Activated gamma-delta T cell treated with Interleukin-2 at 50 U/mL for 16 hours (primary cell): Measurements from ENCODE around the gene ZNF562.
A peak's percentile ranks its signal among the peaks of the same experiment; 100 is the strongest.
"Not testable (repeated sequence)": the region's sequence is repeated elsewhere in the genome, so short reads cannot be mapped to it uniquely, and the experiment has no call there.

Experiments
- DNase-seq: peaks from one replicate; pipeline ENCODE4 v3.0.0-alpha.2; 2020

ZNF562 gene

DNA sequence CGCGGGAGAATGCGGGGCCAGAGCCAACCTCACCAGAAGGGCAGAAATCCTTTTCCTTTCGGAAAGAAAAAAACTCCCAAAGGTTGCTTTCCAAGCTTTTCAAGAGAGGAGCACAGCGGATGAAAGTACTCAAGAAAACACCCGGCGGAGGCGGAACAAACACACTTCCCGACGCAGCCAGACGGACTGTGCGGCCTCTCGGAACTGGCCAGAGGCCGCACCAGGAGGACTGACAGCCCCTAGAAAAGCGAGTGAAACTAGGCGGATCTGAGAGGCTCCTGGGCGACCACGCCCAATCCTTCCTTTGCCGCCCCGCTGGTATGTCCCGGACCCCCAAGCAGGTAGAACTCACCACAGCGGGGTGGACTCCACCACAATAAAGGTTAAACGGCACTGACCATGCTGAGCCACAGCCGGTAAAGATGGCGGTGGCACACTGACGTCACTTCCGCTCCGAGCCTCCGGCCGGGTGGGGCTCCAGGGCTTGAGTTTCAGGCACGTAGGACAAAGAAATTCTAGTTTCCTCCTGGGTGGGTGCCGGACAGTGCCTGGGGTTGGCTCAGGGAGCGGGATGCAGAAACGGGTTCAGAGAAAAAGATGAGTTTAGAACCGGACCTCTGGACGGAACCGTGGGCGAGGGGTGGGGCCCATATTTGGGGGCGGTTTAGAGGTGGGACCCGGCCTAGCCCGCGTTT is at the start of gene ZNF562:
Gene ZNF562 (minus strand): TSS at position 438 of the 695 bp plus-strand sequence. CDS start 14,356 bp downstream, outside the sequence.
- DNase-seq: peak; percentile 76

DNA sequence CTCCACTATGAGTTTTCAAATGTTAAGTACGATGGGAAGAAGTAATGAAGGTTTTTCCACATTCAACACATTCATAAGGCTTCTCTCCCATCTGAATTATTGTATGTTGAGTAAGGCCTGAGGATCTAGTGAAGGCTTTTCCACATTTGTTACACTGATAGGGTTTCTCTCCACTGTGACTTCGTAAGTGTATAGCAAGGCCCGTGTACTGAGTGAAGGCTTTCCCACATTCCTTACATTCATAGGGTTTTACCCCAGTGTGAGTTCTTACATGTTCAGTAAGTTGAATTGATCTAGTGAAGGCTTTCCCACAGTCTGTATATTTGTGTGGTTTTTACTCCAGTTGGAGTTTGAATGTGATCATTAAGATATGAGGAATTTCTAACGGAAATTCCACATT is 49.3 kb upstream of the ZNF562 start:
- no peak for DNase-seq

DNA sequence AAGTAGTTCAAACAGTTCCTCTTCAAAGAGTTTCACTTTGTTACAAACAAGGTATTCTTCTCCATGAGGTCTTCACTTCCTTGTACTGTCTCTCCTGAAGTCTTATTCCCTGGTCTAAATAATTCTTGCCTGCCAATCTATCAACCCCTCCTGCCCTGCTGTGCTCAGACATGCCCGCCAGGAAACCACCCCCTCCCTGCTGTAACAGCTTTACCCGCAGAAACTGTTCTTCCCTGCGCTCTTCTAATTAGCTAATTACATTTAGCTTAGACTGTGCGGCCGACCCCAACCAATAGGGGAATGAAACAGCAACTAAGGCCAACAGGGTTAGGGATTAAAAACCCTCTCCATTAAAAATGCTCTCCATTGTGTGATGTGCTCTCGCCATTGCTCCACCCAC is 47.0 kb upstream of the ZNF562 start:
- no peak for DNase-seq

GRCh38 chr19:9720541-9720940 is 45.6 kb upstream of the ZNF562 start:
- no peak for DNase-seq

- DNase-seq: no peak
Observed at GRCh38 chr19:9711815-9712214, 36.9 kb upstream of the ZNF562 start.

DNA sequence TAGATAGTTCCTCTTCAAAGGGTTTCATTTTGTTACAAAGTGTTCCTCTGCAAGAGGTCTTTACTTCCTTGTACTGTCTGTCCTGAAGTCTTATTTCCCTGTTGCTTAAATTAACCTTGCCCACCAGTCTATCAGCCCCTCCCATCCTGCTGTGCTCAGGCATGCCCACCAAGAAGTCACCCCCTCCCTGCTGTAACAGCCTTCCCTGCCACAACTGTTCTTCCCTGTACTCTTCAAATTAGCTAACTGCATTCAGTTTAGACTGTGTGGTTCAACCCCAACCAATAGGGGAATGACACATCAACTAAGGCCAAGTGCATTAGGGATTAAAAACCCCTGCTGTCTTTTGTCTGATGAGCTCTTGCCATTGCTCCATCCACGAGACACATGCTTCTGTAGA is 34.4 kb upstream of the ZNF562 start:
- DNase-seq: no peak

DNA sequence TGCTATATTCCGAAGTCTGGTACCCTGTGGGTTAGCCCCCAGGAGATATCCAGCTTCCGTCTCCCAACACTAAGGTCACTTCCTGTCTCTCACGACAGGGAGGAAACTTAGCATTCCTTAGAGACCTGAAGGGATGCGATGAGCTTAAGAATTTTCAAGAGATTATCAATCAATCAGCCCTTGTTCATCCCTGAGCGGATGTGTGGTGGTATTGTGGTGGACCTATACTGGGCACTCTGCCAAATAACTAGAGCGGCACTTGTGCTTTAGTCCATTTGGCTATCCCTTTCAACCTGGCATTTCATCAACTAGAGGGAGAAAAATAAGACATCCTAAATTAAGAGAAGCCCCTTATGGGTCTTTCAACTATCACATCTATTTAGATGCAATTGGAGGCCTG is 30.9 kb upstream of the ZNF562 start:
- DNase-seq: no peak

- no peak for DNase-seq
Observed at GRCh38 chr19:9702186-9702585, 27.3 kb upstream of the ZNF562 start.

- DNase-seq: no peak
Observed at GRCh38 chr19:9700229-9700981, 25.5 kb upstream of the ZNF562 start.

GRCh38 chr19:9690301-9690700 is 15.4 kb upstream of the ZNF562 start:
- not testable (repeated sequence) for DNase-seq

GRCh38 chr19:9679996-9680395 is 5.1 kb upstream of the ZNF562 start:
- DNase-seq: not testable (repeated sequence)

DNA sequence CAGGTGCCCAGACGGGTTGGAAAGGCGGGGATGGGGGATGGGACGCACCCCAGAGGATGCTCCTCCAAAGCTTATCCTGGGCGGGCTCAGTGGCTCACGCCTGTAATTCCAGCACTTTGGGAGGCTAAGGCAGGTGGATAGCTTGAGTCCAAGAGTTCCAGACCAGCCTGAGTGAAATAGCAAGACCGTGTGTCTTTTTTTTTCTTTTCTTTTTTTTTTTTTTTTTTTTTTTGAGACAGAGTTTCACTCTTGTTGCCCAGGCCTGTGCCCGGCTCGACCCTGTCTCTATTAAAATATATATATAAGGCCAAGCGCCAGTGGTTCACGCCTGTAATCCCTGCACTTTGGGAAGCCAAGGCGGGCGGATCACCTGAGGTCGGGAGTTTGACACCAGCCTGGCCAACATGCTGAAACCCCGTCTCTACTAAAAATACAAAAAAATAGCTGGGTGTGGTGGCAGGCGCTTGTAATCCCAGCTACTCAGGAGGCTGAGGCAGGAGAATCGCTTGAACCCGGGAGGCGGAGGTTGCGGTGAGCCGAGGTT is 530 bp upstream of the ZNF562 start:
- not testable (repeated sequence) for DNase-seq

- no peak for DNase-seq
Observed at GRCh38 chr19:9673912-9674662, 813 bp downstream of the ZNF562 start.

- no peak for DNase-seq
Observed at GRCh38 chr19:9672893-9673292, 2.0 kb downstream of the ZNF562 start.

DNA sequence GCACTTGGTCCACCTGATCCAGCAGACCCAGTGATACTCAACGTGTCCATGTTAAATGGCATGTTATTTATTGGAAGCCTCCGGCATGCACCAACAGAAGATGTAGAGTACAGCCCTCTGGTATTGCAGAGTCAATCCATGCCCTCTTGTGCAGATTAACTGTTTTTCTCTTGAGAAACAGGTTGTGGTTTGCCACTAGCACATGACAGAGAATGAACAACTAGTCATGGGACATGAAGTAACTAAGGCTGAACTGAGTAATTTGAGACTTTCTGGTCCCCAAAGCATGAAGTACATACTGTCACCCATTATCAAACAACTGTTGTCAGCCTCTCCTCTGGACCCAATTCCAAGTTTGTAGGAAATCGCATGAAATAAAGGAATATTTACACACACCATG is 3.2 kb downstream of the ZNF562 start:
- DNase-seq: no peak

DNA sequence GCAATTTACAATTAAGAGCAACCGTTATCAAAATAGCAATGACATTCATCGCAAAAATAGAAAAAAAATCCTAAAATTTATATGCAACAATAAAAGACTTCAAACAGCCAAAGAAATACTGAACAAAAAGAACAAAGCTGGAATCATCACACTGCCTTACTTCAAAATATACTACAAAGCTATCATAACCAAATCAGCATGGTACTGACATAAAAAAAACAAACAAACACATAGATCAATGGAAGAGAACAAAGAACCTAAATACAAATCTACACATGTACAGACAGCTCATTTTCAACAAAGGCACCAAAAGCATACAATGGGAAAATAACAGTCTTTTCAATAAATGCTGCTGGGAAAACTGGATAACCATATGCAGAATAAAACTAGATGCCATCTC is 6.4 kb downstream of the ZNF562 start:
- no peak for DNase-seq

DNA sequence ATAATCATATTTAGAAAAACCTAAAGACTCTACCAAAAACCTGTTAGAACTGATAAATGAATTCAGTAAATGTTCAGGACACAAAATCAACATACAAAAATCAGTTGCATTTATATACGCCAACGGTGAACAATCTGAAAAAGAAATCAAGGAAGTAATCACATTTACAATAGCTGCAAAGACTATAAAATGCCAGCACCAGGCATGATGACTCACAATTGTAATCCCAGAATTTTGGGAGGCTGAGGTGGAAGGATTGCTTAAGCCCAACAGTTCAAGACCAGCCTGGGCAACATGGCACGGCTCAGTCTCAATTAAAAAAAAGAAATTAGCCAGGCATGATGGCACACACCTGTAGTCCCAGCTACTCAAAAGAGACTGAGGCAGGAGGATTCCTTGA is 7.0 kb downstream of the ZNF562 start:
- no peak for DNase-seq

DNA sequence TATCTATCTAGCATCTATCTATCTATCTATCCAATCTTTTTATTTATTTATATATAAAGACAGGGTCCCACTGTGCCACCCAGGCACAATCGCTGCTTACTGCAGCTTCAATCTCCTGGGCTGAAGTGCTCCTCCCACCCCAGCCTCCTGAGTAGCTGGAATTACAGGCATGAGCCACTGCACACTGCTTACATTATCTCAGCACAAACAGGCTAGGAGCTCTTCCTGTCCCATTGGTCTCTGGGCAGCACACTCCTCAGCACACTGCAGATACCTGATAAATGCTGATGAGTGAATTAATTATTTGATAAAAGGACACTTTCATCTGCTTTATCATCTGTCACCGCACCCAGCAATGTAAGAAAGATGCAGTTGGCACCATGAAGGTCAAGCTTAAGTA is 16.1 kb downstream of the ZNF562 start:
- DNase-seq: no peak

GRCh38 chr19:9653066-9653555 is 21.8 kb downstream of the ZNF562 start:
- not testable (repeated sequence) for DNase-seq

GRCh38 chr19:9651464-9651863 is 23.4 kb downstream of the ZNF562 start:
- DNase-seq: not testable (repeated sequence)

DNA sequence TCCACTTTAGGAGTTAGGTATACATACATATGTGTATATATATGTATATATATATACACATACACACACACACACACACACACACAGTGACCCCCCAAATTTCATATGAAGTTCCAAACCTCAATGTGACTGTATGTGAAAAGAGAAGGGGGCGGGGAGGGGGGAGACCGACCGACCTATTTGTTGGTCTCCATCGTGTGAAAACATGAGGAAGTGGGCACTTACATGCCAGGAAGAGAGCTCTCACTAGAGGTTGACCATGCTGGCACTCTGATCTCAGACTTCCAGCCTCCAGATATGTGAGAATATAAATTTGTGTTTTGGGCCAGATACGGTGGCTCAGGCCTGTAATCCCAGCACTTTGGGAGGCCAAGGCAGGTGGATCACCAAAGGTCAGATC is 24.6 kb downstream of the ZNF562 start:
- DNase-seq: no peak

DNA sequence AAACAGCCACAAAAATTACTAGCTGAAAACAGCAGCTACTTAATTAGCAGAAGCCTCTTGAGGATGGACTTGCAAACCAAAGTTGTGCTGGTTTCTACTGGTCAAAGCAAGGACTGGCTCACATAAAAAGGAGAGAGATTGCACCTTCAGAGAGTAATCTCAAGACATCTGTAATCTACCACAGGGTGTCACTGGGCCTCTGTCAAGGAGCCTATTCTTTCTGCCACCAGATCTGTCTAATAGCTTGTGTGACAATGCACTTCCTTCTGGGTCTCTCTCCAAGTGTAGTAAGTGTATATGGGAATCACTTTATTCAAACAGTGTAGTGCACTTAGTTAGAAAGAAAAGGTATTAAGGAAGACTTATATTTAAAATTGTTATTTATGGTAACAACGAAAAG is 29.4 kb downstream of the ZNF562 start:
- DNase-seq: no peak

- no peak for DNase-seq
Observed at GRCh38 chr19:9644472-9644871, 30.4 kb downstream of the ZNF562 start.
